Uterus (tissue), 2 donors: ENCODE data around the gene SLC8A2.

Source experiments
- POLR2A ChIP-seq, 2 donors: fragments of 450-650 bp; IDR thresholded peaks; one replicate each; pipeline ENCODE4 v1.6.1; 2016; ENCODE audit warnings: antibody characterized with exemption in 2 of 2, mild to moderate bottlenecking in 1 of 2, moderate library complexity in 1 of 2
- TF ChIP-seq, protein P1 (sequence below), 4 experiments: fragments of 200-600 bp in 2 of 4; fragments of 450-650 bp in 2 of 4; sonication (generic) in 2 of 4; IDR thresholded peaks; one replicate each; pipeline ENCODE4 v1.5.1; 2016 to 2019; ENCODE audit warnings: antibody characterized with exemption in 4 of 4, mild to moderate bottlenecking in 2 of 4, moderate library complexity in 1 of 4

DNA sequence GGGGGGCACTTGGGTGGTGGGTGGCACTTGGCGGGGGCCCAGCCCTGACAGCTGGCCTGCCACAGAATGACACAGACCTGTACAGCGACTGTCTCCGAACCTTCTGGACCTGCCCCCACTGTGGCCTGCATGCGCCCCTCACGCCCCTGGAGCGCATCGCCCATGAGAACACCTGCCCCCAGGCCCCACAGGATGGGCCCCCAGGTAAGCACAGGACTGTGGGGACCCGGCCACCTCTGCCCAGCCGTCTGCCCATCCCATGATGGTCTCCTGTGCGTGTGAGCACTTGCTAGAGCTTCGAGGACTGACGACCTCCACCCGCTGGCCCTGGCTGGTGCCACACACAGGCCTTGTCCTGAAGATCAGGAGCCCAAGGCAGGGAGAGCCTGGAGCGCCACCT is 90.6 kb downstream of the SLC8A2 start:
- TF ChIP-seq POLR2A (IDR thresholded peaks at IDR 0.05): no peak
- TF ChIP-seq, protein P1, sequence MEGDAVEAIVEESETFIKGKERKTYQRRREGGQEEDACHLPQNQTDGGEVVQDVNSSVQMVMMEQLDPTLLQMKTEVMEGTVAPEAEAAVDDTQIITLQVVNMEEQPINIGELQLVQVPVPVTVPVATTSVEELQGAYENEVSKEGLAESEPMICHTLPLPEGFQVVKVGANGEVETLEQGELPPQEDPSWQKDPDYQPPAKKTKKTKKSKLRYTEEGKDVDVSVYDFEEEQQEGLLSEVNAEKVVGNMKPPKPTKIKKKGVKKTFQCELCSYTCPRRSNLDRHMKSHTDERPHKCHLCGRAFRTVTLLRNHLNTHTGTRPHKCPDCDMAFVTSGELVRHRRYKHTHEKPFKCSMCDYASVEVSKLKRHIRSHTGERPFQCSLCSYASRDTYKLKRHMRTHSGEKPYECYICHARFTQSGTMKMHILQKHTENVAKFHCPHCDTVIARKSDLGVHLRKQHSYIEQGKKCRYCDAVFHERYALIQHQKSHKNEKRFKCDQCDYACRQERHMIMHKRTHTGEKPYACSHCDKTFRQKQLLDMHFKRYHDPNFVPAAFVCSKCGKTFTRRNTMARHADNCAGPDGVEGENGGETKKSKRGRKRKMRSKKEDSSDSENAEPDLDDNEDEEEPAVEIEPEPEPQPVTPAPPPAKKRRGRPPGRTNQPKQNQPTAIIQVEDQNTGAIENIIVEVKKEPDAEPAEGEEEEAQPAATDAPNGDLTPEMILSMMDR (IDR thresholded peaks at IDR 0.05): no peak
